ENCODE results near the gene ABCA5. TPM values are rescaled to one million over a fixed set of nuclear protein-coding genes. Genes with fewer than 3 reads are reported as not detected.

The ABCA5 gene
- polyA plus RNA-seq, 1 donor from 2014 or later: 91.7 TPM

GRCh38 chr17:69267219-69267618 is 59.7 kb downstream of the ABCA5 start:
- H3K36me3 ChIP-seq (ENCODE audit: insufficient read depth, low read length): no peaks in the 10 kb centered on the region
- no peak overlapping the region for H3K9ac ChIP-seq (ENCODE audit: low read length)
- no peak overlapping the region for H3K4me3 ChIP-seq (ENCODE audit: low read length)
- H3K9me3 ChIP-seq (ENCODE audit: low read length): no peaks in the 10 kb centered on the region
- TF ChIP-seq EP300 (conservative IDR thresholded peaks at IDR 0.05; ENCODE audit: poor library complexity, severe bottlenecking) (no peak), MXI1 (conservative IDR thresholded peaks at IDR 0.05; ENCODE audit: poor library complexity, severe bottlenecking) (no peak), SMC3 (conservative IDR thresholded peaks at IDR 0.05; ENCODE audit: poor library complexity) (no peak), CTCF (IDR thresholded peaks at IDR 0.05; ENCODE audit: poor library complexity, severe bottlenecking) (no peak), EZH2 (IDR thresholded peaks at IDR 0.05; ENCODE audit: borderline replicate concordance, insufficient read depth, low read length, poor library complexity, severe bottlenecking) (no peak), TAF1 (IDR thresholded peaks at IDR 0.05; ENCODE audit: low read depth) (no peak)
- no peaks in the 10 kb centered on the region for H3F3A ChIP-seq (ENCODE audit: insufficient read depth, low read length, poor library complexity, severe bottlenecking)
- H3K79me2 ChIP-seq (replicated peaks; ENCODE audit: insufficient read depth, low read length): no peaks in the 10 kb centered on the region
- H3K27me3 ChIP-seq (ENCODE audit: insufficient read depth, low read depth, low read length): no peaks in the 10 kb centered on the region
- no peak overlapping the region for H3K27ac ChIP-seq (ENCODE audit: low read length)
- H2AFZ ChIP-seq (ENCODE audit: low read depth, low read length): no peak overlapping the region
- H3K9me2 ChIP-seq (ENCODE audit: insufficient read depth, low read length): no peaks in the 10 kb centered on the region
- H4K20me1 ChIP-seq (ENCODE audit: insufficient read depth): no peaks in the 10 kb centered on the region
- no peak overlapping the region for H3K4me2 ChIP-seq (ENCODE audit: low read length)

GRCh38 chr17:69265873-69266272 is 61.1 kb downstream of the ABCA5 start:
- TF ChIP-seq MXI1 (conservative IDR thresholded peaks at IDR 0.05; ENCODE audit: poor library complexity, severe bottlenecking) (no peak), SMC3 (conservative IDR thresholded peaks at IDR 0.05; ENCODE audit: poor library complexity) (no peak), EZH2 (IDR thresholded peaks at IDR 0.05; ENCODE audit: borderline replicate concordance, insufficient read depth, low read length, poor library complexity, severe bottlenecking) (no peak), EP300 (conservative IDR thresholded peaks at IDR 0.05; ENCODE audit: poor library complexity, severe bottlenecking) (no peak), REST (IDR thresholded peaks at IDR 0.05; ENCODE audit: borderline replicate concordance) (no peak), CTCF (IDR thresholded peaks at IDR 0.05; ENCODE audit: poor library complexity, severe bottlenecking) (no peak), RAD21 (conservative IDR thresholded peaks at IDR 0.05) (no peak), TAF1 (IDR thresholded peaks at IDR 0.05; ENCODE audit: low read depth) (no peak), POLR2AphosphoS5 (IDR thresholded peaks at IDR 0.05) (no peak)
- Histone ChIP-seq H3K36me3 (ENCODE audit: insufficient read depth, low read length) (no peaks in the 10 kb centered on the region), H3K9me3 (ENCODE audit: low read length) (no peaks in the 10 kb centered on the region), H4K20me1 (ENCODE audit: insufficient read depth) (no peaks in the 10 kb centered on the region), H3F3A (ENCODE audit: insufficient read depth, low read length, poor library complexity, severe bottlenecking) (no peaks in the 10 kb centered on the region), H2AFZ (ENCODE audit: low read depth, low read length) (no peak overlapping the region), H3K4me2 (ENCODE audit: low read length) (no peak overlapping the region), H3K4me3 (ENCODE audit: low read length) (no peak overlapping the region), H3K27ac (ENCODE audit: low read length) (no peak overlapping the region), H3K27me3 (ENCODE audit: insufficient read depth, low read depth, low read length) (no peaks in the 10 kb centered on the region), H3K9me2 (ENCODE audit: insufficient read depth, low read length) (no peaks in the 10 kb centered on the region), H3K79me2 (replicated peaks; ENCODE audit: insufficient read depth, low read length) (no peaks in the 10 kb centered on the region), H3K9ac (ENCODE audit: low read length) (no peak overlapping the region)
